Thyroid gland (tissue), 4 donors: ENCODE measurements around the gene NKTR. TPM values are rescaled to one million over a fixed set of nuclear protein-coding genes. Genes with fewer than 3 reads are reported as not detected.
A peak's percentile ranks its signal among the peaks of the same experiment; 100 is the strongest.

ENCODE experiments used
- DNase-seq, 2 donors: peaks; one replicate each; pipeline ENCODE4 v3.0.0-alpha.2; 2019
- H3K27ac ChIP-seq, 3 donors: fragments of 200-600 bp; sonication (generic); 1 replicate in 2 of 3; 2 replicates in 1 of 3; pipeline ENCODE4 v1.5.1; 2016 to 2019; ENCODE audit warnings: mild to moderate bottlenecking in 1 of 3, moderate library complexity in 1 of 3
- H3K27me3 ChIP-seq: fragments of 200-600 bp; sonication (generic); one replicate; pipeline ENCODE4 v1.5.1; 2019
- H3K36me3 ChIP-seq, 2 donors: fragments of 200-600 bp; sonication (generic); one replicate each; pipeline ENCODE4 v1.5.1; 2016 to 2019
- H3K4me1 ChIP-seq, 2 donors: fragments of 200-600 bp; sonication (generic); one replicate each; pipeline ENCODE4 v1.5.1; 2017 to 2019
- H3K4me3 ChIP-seq, 3 donors: fragments of 200-600 bp; sonication (generic); replicated peaks in 1 of 3; 1 replicate in 2 of 3; 2 replicates in 1 of 3; pipeline ENCODE4 v1.5.1; 2016; ENCODE audit warnings: mild to moderate bottlenecking in 1 of 3
- H3K9me3 ChIP-seq: fragments of 200-600 bp; sonication (generic); one replicate; pipeline ENCODE4 v1.5.1; 2017
- POLR2A ChIP-seq, 2 donors: fragments of 450-650 bp; IDR thresholded peaks; one replicate each; pipeline ENCODE4 v1.6.1; 2017; ENCODE audit warnings: antibody characterized with exemption in 2 of 2, mild to moderate bottlenecking in 2 of 2, moderate library complexity in 1 of 2
- WGBS, 2 donors: methylation state at CpG; one replicate each; pipeline ENCODE4 v1.1.5; 2017; 5-methylcytosine and 5-hydroxymethylcytosine counted together
- intact Hi-C: fragments of 100-400 bp; cut with DNase I; formaldehyde crosslinking; loops from one replicate; pipeline ENCODE4 v1.15.1; 2023
- total RNA-seq, 4 donors: library from RNA; depleted of rRNA; stranded (reverse); fragments of >200 nt; gene quantifications; one replicate each; pipeline ENCODE4 v1.2.3, GENCODE V29; 2016
- TF ChIP-seq, protein P1 (sequence below), 6 experiments: fragments of 200-600 bp in 3 of 6; fragments of 450-650 bp in 3 of 6; sonication (generic) in 3 of 6; IDR thresholded peaks; one replicate each; pipeline ENCODE4 v1.5.1; 2016 to 2019; ENCODE audit warnings: antibody characterized with exemption in 6 of 6, mild to moderate bottlenecking in 2 of 6, inconsistent platforms in 1 of 6, moderate library complexity in 1 of 6

Gene NKTR
- total RNA-seq, 4 donors from 2014 or later, result 157 to 383 (median 197) TPM

DNA sequence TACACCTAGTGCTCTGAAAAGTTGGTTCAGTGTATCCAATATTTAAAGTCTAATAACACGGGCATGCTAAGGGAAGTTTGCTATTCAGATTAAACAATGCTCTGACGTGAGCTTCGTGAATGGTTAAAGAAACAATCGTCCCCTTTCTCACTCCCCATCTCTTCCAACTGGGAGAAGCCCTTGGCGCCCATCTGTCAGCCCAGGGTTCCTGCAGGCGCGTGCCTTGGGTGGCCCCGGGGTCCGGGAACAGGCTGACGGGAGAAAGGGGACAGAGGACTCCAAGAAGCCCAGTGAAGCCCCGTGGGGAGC is 19.1 kb upstream of the NKTR start:
- H3K4me3 ChIP-seq, result peak overlapping the region; percentile 63 to 73 (median 67)
- 0 to 1% methylated on average over 6 to 11 of the region's 11 CpGs for WGBS, 2 donors
- H3K27ac ChIP-seq, result peak overlapping the region; percentile 75 to 84 (median 82)
- TF ChIP-seq POLR2A (IDR thresholded peaks at IDR 0.05), result no peak
- TF ChIP-seq, protein P1, sequence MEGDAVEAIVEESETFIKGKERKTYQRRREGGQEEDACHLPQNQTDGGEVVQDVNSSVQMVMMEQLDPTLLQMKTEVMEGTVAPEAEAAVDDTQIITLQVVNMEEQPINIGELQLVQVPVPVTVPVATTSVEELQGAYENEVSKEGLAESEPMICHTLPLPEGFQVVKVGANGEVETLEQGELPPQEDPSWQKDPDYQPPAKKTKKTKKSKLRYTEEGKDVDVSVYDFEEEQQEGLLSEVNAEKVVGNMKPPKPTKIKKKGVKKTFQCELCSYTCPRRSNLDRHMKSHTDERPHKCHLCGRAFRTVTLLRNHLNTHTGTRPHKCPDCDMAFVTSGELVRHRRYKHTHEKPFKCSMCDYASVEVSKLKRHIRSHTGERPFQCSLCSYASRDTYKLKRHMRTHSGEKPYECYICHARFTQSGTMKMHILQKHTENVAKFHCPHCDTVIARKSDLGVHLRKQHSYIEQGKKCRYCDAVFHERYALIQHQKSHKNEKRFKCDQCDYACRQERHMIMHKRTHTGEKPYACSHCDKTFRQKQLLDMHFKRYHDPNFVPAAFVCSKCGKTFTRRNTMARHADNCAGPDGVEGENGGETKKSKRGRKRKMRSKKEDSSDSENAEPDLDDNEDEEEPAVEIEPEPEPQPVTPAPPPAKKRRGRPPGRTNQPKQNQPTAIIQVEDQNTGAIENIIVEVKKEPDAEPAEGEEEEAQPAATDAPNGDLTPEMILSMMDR (IDR thresholded peaks at IDR 0.05), result no peak
- no peaks in the 10 kb centered on the region for H3K27me3 ChIP-seq
- H3K4me1 ChIP-seq, result peaks cover 8 to 11% of the 10 kb centered on the region in 2 donors
- no peaks in the 10 kb centered on the region for H3K9me3 ChIP-seq
- intact Hi-C loops, result loop anchor here (10.0 kb wide), 1 partner anchor 617 kb away; the partner anchor contains the start of gene ULK4
- DNase-seq, result no peak
- H3K36me3 ChIP-seq, result no peaks in the 10 kb centered on the region

DNA sequence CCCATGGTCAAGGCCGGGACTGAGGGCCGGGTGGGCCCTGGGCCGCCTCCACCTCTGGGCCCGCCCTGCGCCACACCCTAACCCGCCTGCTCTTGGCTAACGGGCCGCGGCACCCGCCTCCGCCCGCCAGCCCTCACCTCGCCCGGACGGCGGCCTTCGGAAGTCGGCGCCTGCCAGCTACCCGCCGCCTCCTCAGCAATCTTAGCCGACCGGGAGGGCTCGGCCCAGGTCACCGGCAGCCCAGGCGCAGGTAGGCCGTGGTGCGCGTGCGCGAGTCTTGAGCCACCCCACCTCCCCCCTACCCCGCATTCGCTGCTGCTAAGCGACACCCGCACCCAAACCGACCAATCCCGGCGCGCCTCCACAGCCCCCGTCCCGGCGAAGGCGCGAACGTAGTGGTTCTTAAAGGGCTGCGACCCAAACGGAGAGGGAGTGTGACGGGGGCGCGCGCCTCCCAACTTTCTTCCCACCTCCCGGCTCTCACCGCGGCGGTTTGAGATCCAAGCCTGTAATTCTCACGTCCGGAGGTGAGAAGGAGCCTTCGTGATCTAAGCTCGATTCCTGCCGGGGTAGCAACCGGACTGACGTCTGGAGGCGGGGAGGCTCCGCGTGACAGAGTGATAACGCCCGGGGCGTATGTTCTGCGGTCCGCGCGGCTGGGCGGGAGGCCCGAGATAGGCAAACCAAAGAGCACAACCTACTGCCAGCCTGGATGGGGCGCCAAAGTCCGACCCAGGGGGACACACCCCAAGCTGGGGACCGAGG is 18.6 kb upstream of the NKTR start, which contains the start of gene SEC22C:
TSS of gene SEC22C (minus strand) at position 259 of the 765 bp plus-strand sequence. CDS start 12,921 bp downstream, outside the sequence.
- intact Hi-C loops, result loop anchor here (10.0 kb wide), 1 partner anchor 617 kb away; the partner anchor contains the start of gene ULK4
- 0 to 1% methylated on average over 21 to 26 of the region's 77 CpGs for WGBS, 2 donors
- peak; percentile 97 for DNase-seq

DNA sequence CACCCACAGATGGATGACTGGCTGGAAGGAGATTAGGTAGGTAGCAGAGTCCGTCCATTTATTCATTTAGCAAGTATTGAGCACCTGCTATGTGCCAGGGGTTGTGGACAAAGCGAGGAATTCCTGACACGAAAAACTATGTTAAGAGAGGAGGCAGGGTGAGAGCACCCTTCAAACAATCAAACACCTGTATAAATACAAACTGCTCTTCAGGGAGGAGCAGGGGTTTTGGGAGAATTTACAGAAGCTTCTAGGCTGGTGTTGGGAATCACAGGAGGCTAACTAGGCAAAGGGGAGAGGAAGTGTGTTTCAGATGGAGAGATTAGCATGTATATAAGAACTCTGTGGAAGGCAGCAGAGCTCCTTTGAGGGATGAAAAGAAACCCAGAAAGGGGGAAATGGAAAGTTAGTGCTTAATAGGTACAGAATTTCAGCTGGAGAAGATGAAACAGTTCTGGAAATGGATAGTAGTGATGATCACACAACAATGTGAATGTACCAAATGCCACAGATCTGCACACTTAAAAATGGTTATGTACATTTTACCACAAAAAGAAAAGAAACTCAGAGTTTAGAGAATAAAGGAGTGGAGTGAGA is 17.9 kb upstream of the NKTR start:
- H3K27ac ChIP-seq, result peak overlapping the region; percentile 75 to 84 (median 82)
- H3K9me3 ChIP-seq, result no peaks in the 10 kb centered on the region
- no peak for DNase-seq
- H3K27me3 ChIP-seq, result no peaks in the 10 kb centered on the region
- no peaks in the 10 kb centered on the region for H3K36me3 ChIP-seq
- peak overlapping the region; percentile 40 to 73 (median 63) for H3K4me3 ChIP-seq
- WGBS, 2 donors, result 3% methylated on average over 3 of the region's 3 CpGs
- peaks cover 8 to 11% of the 10 kb centered on the region in 2 donors for H3K4me1 ChIP-seq
- intact Hi-C loops, result loop anchor here (10.0 kb wide), 1 partner anchor 618 kb away; the partner anchor contains the start of gene ULK4
- TF ChIP-seq POLR2A (IDR thresholded peaks at IDR 0.05), result no peak
- TF ChIP-seq, protein P1 (IDR thresholded peaks at IDR 0.05), result no peak

More for the DNA sequence above, 18.6 kb upstream of the NKTR start, which contains the start of gene SEC22C:
- peak within 1 kb of the TSS; percentile 63 to 73 (median 67) for H3K4me3 ChIP-seq
- H3K36me3 ChIP-seq, result no peaks in the 10 kb centered on the region
- H3K4me1 ChIP-seq, result peaks cover 8 to 11% of the 10 kb centered on the region in 2 donors
- H3K27me3 ChIP-seq, result no peaks in the 10 kb centered on the region
- TF ChIP-seq POLR2A (IDR thresholded peaks at IDR 0.05), result peak; percentile 5 to 92
- TF ChIP-seq, protein P1 (IDR thresholded peaks at IDR 0.05), result peak in 2 of 6 experiments; percentile 13 to 19
- H3K27ac ChIP-seq, result peak within 1 kb of the TSS; percentile 75 to 84 (median 82)
- H3K9me3 ChIP-seq, result no peaks in the 10 kb centered on the region

DNA sequence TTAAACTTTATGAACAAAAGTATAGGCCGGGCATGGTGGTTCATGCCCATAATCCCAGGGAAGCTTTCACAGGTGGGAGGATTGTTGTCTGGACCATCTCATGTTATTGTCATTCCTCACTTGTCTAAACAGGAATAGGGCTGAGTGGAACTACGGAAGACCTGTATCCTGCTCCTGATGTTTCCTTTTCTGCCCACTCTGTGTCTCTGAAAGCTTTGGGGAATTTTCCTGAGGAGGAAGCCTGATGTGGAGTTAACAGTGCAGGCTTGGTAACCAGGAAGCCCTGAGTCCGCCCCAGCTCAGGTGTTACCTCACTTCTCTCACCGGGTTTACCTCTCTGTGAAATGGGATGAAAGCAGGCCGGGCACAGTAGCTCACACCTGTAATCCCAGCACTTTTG is 11.9 kb upstream of the NKTR start:
- no peak for DNase-seq
- WGBS, 2 donors, result 81 to 82% methylated on average over 3 to 5 of the region's 5 CpGs
- H3K27me3 ChIP-seq, result no peaks in the 10 kb centered on the region
- H3K4me3 ChIP-seq, result no peak overlapping the region
- H3K4me1 ChIP-seq, result peaks cover 12 to 16% of the 10 kb centered on the region in 2 donors
- no peaks in the 10 kb centered on the region for H3K36me3 ChIP-seq
- intact Hi-C loops, result loop anchor here (10.0 kb wide), 1 partner anchor 624 kb away; the partner anchor contains the start of gene ULK4
- no peaks in the 10 kb centered on the region for H3K9me3 ChIP-seq
- H3K27ac ChIP-seq, result no peak overlapping the region
- TF ChIP-seq, protein P1 (IDR thresholded peaks at IDR 0.05), result no peak
- TF ChIP-seq POLR2A (IDR thresholded peaks at IDR 0.05), result no peak
